ENCODE measurements around the gene ARMC8. TPM values are rescaled to one million over a fixed set of nuclear protein-coding genes. Genes with fewer than 3 reads are reported as not detected.

ARMC8 gene
- total RNA-seq, 1 donor from 2014 or later = 34.0 TPM

- no peak for ATAC-seq
- DNase-seq = no peak
- intact Hi-C loops (cut with micrococcal nuclease) = no loop called here
These were observed 8.4 kb downstream of the ARMC8 start for GRCh38 chr3:138195481-138195880.

- intact Hi-C loops (cut with micrococcal nuclease) = no loop called here
- ATAC-seq (no peak), DNase-seq (no peak)
These were observed 8.9 kb downstream of the ARMC8 start for GRCh38 chr3:138196023-138196422.

- no peak for DNase-seq
- peak; percentile 88 for ATAC-seq
- intact Hi-C loops (cut with micrococcal nuclease) = no loop called here
These were observed 10.0 kb downstream of the ARMC8 start for GRCh38 chr3:138197058-138197457.

- intact Hi-C loops (cut with micrococcal nuclease) = no loop called here
- no peak for ATAC-seq
- DNase-seq = no peak
These were observed 10.4 kb downstream of the ARMC8 start for GRCh38 chr3:138197524-138197923.

GRCh38 chr3:138199851-138200250 is 12.8 kb downstream of the ARMC8 start:
- ATAC-seq (no peak), DNase-seq (no peak)
- intact Hi-C loops (cut with micrococcal nuclease) = no loop called here

GRCh38 chr3:138200424-138200823 is 13.3 kb downstream of the ARMC8 start:
- ATAC-seq (peak; percentile 20), DNase-seq (no peak)
- intact Hi-C loops (cut with micrococcal nuclease) = no loop called here

GRCh38 chr3:138202945-138203701 is 16.0 kb downstream of the ARMC8 start:
- intact Hi-C loops (cut with micrococcal nuclease) = no loop called here
- DNase-seq (no peak), ATAC-seq (no peak)

GRCh38 chr3:138203938-138204337 is 16.8 kb downstream of the ARMC8 start:
- intact Hi-C loops (cut with micrococcal nuclease) = no loop called here
- DNase-seq (no peak), ATAC-seq (peak; percentile 37)

GRCh38 chr3:138205527-138205926 is 18.4 kb downstream of the ARMC8 start:
- DNase-seq = no peak
- intact Hi-C loops (cut with micrococcal nuclease) = no loop called here
- ATAC-seq = no peak

GRCh38 chr3:138206196-138206595 is 19.1 kb downstream of the ARMC8 start:
- intact Hi-C loops (cut with micrococcal nuclease) = no loop called here
- no peak for ATAC-seq
- no peak for DNase-seq

- no peak for ATAC-seq
- intact Hi-C loops (cut with micrococcal nuclease) = no loop called here
- DNase-seq = no peak
These were observed 23.4 kb downstream of the ARMC8 start for GRCh38 chr3:138210528-138210927.

- intact Hi-C loops (cut with micrococcal nuclease) = no loop called here
- no peak for ATAC-seq
- DNase-seq = no peak
These were observed 26.4 kb downstream of the ARMC8 start for GRCh38 chr3:138213398-138214085.

- intact Hi-C loops (cut with micrococcal nuclease) = no loop called here
- no peak for DNase-seq
- ATAC-seq = no peak
These were observed 32.2 kb downstream of the ARMC8 start for GRCh38 chr3:138219255-138219654.

GRCh38 chr3:138220242-138220641 is 33.1 kb downstream of the ARMC8 start:
- ATAC-seq = no peak
- intact Hi-C loops (cut with micrococcal nuclease) = no loop called here
- no peak for DNase-seq

GRCh38 chr3:138220788-138221187 is 33.7 kb downstream of the ARMC8 start:
- intact Hi-C loops (cut with micrococcal nuclease) = no loop called here
- ATAC-seq (no peak), DNase-seq (no peak)

- ATAC-seq = no peak
These were observed 35.2 kb downstream of the ARMC8 start for GRCh38 chr3:138222131-138222941.

GRCh38 chr3:138222942-138223287 is 35.8 kb downstream of the ARMC8 start:
- intact Hi-C loops (cut with micrococcal nuclease) = no loop called here
- no peak for ATAC-seq
- no peak for DNase-seq

More at GRCh38 chr3:138222131-138222941, 35.2 kb downstream of the ARMC8 start:
- intact Hi-C loops (cut with micrococcal nuclease) = no loop called here
- DNase-seq = no peak

GRCh38 chr3:138227650-138228049 is 40.5 kb downstream of the ARMC8 start:
- no peak for DNase-seq
- intact Hi-C loops (cut with micrococcal nuclease) = no loop called here

GRCh38 chr3:138230525-138230924 is 43.4 kb downstream of the ARMC8 start:
- no peak for ATAC-seq

More at GRCh38 chr3:138227650-138228049, 40.5 kb downstream of the ARMC8 start:
- no peak for ATAC-seq

GRCh38 chr3:138232705-138233364 is 45.7 kb downstream of the ARMC8 start:
- intact Hi-C loops (cut with micrococcal nuclease) = no loop called here
- peak; percentile 63 for ATAC-seq
- DNase-seq = no peak

More at GRCh38 chr3:138230525-138230924, 43.4 kb downstream of the ARMC8 start:
- DNase-seq = no peak
- intact Hi-C loops (cut with micrococcal nuclease) = no loop called here

Measured in left ventricle myocardium superior (tissue), 1 donor.